Left lobe of liver (tissue), 2 donors: ENCODE results near the gene MAD1L1. TPM values are rescaled to one million over a fixed set of nuclear protein-coding genes. Genes with fewer than 3 reads are reported as not detected.
A peak's percentile ranks its signal among the peaks of the same experiment; 100 is the strongest.

ENCODE experiments used
- ATAC-seq: fragments of 200-7000 bp; cut with Tn5 transposase; one replicate; pipeline ENCODE4 v1.9.1; 2020; ENCODE audit warnings: mild to moderate bottlenecking, moderate library complexity
- DNase-seq: peaks from one replicate; pipeline ENCODE4 v3.0.0-alpha.2; 2020; ENCODE audit warnings: low spot score
- total RNA-seq: library from RNA; stranded (reverse); gene quantifications from one replicate; pipeline ENCODE4 v1.2.1, GENCODE V29; 2021
- donor health status: DM: no; HTN: no; CAD: no; lungs with moderate emphysema.
- donor health status: DM: no; HTN: yes; CAD: no.

Gene MAD1L1
- total RNA-seq, 1 donor from 2014 or later: 24.9 TPM

DNA sequence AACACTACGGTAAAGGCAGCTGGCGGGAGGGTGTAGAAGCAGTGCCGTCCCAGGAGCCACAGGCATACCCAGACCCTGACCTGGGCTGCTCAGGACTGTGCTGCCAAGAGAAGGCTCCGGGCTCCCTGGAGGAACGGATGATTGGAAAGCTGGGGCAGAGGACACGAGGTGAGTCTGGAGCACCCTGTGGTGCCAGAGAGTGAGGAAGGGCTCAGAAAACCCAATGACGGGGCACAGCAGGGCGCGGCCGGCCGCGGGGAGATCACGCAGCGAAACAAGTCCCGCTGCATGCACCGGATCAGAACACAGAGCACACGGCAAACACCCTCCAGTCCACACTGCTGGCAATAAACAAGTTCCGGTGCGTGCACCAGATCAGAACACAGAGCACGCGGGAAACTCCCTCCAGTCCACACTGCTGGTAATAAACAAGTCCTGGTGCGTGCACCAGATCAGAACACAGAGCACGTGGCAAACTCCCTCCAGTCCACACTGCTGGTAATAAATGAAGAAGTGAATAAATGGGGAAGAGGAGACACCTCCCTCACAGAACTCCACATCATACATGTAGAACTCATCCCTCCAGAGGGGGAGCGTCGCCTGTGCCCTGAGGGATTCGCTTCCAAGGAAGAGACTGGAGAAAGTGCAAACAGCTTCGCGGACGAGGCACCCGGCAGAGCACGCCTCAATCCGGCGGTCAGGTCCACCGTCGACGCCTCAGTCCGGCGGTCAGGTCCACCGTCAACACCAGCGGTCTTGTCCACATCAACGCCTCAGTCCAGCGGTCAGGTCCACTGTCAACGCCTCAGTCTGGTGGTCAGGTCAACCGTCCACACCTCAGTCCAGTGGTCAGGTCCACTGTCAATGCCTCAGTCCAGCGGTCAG is 265.0 kb downstream of the MAD1L1 start:
- DNase-seq: no peak
- ATAC-seq: no peak

DNA sequence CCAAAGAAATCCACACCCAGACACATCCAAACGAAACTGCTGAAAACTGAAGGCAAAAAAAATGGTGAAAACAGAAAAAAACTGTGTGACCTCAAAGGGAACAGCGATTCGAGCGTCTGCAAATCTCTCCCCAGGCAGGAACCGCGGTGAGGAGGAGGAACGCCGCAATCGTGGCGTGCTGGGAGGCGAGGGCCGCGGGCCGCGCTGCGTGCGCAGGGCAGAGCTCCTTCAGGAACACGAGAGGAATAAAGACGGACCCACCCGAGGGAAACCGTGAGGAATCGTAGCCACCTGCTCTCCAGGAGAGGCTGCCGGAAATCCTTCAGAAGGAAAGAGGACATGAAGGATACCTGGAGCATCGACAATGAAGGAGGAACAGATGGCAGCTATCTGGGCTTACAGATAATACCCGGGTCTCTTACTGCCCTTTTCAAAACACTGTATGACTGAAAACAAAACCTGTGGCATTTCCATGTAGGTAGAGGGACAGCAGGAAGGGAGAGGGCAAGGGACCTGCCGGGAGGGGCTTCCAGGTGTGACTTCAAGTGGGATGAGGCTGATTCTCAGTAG is 266.0 kb downstream of the MAD1L1 start:
- no peak for DNase-seq
- ATAC-seq: no peak

DNA sequence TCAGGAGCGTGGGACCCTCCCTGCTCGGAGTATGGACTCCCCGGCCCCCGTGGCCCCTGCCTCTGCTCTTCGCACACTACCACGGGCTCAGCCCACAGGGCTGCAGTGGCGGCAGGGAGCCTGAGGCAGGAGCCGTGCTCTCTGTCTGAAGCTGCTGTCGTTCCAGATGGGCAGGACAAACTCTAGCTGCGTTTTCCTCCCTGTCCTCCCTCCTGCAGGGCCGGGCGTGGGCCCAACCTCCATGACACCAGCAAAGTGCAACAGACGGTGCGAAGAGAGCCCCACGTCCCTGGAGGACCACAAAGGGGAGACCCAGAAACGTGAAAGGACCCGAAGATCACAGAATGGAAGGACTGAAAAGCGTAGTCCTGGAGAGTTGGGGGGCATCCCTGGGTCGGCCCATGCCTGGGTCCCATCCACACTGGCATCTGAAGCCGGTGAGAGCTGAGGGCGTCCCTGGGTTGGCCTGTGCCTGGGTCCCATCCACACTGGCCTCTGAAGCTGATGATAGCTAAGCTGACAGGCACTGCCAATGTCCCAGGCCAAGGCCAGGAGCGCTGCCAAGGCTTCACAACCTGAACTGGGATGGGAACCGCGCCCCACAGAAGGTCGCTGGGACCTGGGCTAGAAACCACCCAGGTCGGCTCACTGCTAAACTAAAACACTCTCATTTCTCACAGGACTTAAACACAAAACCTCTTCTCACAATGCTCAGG is 267.0 kb downstream of the MAD1L1 start:
- ATAC-seq: peak; percentile 82

DNA sequence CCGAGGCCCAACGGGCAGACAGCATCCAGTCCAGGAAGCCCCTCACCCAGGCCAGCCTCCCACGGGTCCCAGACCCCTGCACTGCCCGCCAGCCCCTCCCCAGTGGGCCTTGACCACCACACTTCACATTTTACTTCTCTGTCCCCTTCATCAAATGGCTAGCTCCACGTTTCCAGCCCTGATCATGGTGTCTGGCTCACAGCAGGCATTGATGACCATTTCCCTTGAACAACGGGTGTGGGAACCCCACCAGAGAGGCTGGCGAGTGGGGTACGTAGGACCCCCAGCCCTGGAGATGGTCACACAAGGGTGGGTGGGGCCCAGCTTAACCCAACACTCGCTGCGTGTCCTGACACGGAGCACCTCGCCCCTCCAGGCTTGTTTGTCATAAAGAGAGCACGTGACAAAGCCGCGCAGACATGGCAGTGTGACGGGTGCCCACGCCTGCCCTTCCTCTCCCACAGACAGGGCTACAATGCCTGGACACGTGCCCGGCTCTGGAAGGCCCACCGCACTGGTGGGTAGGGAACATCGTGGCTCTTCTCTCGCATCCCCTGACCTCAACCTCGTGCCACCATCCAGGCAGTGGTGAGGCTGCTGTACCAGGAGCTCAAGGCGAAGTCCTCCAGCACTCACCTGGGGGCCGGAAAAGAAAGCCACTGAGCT is 267.7 kb downstream of the MAD1L1 start:
- ATAC-seq: no peak
- no peak for DNase-seq

More for the DNA sequence above, 267.0 kb downstream of the MAD1L1 start:
- no peak for DNase-seq

DNA sequence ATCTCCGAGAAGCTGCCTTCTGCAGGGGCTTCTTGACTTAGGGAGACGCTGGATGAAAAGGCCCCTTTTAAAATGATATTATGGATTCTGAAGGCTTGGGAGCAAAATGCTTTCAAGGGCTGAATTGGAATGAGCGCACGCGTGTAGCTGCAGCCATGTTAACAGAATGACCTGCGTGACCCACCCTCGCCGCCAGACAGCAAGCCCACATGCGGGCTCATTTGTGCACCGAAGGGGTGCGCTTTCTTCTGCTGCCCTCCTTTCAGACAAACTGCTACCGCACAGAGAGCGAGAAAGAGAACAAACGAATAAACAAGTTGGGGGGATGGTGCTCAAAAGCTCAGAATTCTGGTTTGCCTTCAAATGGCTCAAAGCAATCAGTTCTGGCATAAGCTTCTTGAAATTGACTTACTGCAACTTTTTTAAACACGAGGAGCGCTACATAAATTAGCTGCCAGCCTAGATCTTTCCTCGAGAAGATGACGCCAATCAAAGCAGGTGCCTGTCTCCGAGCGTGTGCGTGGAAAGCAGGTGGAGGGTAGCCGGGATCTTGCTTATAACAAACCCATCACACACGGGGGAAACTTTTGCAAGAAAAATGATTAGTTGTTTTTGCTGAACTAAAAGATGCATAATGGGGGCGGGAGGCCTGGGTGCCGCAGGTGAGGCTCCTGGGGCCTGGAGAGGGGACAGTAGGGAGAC is 268.4 kb downstream of the MAD1L1 start:
- DNase-seq (no peak), ATAC-seq (no peak)

DNA sequence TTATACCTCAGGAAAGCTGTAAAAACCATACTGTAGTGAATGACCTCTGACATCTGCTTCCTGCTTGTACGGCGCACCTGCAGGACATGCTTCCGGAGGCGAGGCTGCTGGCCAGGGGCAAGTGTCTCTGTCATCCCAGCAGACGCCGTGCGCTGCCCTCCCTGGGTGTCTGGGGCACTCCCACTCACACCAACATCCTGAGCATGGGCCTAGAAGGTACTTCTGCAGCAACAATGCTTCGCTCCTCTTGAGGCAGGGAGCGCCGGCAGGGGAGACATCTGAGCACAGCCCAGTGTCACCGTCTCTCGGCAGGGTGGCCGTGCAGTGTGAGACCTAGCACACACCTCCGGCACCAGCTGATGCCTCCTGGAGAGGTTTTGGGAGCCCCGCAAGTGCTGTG is 269.2 kb downstream of the MAD1L1 start:
- no peak for DNase-seq
- ATAC-seq: no peak

DNA sequence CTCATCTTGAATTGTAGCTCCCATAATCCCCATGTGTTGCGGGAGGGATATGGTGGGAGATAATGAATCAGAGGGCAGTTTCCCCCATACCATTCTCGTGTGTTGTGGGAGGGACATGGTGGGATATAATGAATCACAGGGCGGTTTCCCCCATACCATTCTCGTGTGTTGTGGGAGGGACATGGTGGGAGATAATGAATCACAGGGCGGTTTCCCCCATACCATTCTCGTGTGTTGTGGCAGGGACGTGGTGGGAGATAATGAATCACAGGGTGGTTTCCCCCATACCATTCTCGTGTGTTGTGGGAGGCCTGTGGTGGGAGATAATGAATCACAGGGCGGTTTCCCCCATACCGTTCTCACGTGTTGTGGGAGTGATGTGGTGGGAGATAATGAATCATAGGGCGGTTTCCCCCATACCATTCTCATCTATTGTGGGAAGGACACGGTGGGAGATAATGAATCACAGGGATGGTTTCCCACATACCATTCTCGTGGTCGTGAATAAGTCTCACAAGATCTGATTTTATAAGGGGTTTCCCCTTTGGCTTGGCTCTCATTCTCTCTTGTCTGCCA is 271.0 kb downstream of the MAD1L1 start:
- ATAC-seq: no peak

DNA sequence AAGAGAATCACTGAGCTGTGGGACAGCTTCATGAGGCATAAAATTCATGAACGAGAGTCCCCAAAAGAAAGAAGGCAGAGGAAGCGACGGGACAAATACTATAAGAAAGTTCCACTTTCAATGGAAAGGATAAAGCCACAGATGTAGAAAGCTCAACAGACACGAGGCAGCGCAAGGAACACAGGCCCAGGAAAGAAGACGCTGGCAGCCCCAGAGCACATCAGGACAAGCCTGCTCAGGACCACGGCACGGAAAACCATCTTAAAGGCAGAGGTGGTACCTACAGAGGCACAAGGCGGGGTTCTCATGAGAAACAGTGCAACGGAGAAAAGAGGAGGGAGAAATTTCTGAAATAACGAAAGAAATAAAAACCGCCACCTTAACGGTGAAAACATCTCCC is 273.4 kb downstream of the MAD1L1 start:
- ATAC-seq (no peak), DNase-seq (no peak)

More for the DNA sequence above, 271.0 kb downstream of the MAD1L1 start:
- DNase-seq: no peak

DNA sequence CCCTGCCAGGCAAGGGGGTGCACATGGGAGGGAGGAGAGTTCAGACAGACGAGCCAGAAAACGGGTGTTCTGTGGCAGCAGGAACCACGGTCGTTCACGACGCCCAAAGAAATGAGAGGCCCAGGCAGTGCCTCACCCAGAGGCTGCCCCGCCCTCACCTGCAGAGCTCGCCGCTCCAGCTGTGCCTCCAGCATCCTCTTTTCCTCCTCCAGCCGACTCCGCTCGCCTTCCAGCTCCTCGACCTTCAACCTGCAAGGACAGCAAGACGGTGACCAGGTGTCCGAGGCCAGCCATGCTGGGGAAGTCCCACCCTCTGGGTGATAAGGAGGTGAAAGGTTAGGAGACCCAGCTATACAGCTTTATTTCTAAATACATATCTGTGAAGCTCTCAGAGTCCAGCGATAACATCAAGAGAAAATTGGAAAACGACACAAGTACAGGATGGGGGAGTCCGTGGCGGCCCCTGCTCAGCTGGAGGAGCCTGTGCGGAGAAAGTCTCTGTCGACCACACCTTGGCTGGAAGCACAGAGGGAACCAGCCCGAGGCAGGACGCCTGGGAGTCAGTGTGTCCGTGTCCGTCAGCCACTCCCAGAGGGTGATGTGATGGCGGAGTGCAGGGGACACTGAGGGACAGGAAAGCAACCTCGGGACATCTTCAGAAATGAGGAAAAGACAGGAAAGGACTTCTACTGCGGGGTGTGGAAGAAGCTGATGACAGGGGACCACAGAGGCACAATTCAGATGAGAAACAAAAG is 275.1 kb downstream of the MAD1L1 start:
- no peak for ATAC-seq
- DNase-seq: no peak

DNA sequence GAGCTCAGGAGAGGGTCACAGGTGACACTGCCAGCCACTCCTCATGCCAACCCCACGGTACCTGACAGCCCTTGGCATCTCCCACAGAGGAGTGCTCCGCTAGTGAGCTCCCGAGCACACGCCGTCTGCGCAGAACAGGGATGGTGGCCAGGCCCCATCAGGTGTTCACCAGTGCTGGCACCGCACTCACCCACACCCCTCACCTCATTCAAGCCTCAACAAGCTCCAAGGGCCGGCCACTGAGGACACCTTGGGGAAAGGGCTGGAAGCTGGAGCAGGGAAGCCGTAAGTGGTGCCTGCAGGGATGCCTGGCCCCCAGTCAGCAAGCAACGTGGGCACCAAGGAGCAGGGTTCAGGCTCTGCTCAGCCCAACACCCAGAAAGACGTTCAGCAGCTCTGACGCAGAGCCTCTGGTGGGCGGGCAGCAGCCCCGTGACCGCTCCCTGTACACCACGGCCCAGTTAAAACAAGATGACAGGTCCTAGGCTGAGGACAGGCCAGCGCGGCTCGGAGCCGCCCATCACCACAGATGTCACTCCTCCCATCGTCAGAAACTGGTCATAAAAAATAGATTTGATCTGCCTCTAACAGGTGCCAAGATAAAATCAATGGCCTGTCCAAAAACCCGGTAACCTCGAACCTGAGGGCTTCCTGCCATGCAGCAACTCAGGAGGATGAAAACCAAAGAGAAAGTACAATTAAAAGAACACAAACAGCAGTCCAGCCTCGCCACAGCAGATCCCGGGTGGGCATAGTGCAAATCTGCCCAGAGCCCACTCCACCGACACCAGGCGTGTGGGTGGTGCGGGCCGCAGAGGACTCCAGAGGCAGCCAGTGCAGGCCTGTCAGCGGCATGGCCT is 275.9 kb downstream of the MAD1L1 start:
- peak; percentile 33 for ATAC-seq
- DNase-seq: no peak

DNA sequence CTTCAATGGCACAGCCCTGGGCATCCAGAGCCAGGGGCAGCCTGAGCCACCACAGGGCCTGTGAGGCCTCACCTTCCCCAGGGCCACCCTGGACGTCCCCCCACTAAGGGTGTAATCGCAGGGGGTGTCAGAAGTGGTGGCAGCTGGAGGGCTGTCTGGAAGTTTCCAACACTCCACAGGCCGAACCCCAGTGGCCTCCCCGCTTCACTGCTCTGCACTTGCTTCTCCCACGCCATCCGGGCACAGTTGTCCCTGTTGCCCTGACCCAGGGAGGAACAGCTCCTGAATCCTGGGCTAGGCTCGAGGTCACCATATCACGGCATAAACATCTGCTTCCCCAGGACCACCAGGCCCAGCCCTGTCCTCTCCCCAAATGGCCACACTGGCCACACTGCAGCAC is 276.6 kb downstream of the MAD1L1 start:
- no peak for ATAC-seq

DNA sequence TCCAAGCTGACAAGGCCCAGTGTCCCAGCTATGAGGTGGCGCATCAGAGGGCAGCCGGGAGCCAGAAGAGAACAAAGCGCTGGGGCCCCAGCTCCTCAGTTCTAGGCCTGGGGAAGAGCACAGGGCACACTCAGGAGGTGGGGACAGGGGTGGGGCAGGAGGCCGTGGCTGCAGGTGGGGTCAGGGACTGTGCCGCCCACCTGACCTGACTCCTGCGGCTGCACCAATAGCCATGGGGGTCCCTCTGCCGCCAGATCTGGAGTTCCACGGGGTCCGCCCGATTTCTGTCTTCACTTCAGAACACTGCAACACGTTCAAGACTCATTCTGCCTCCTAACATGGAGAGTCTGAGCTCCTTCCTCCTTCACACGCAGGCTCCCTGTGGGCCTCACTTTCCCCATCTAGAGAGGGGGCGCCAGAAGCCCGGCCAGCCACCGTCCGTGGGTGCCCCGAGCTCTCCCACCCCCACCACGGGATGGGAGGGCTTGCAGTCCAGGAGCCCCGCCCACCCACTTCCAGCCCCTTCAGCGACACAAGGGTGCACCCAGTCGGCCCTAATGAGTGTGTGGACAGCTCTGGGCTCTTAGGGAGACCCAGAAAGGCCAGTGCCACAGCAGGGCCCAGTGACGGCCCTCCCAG is 278.3 kb downstream of the MAD1L1 start:
- ATAC-seq: no peak
- DNase-seq: no peak

More for the DNA sequence above, 276.6 kb downstream of the MAD1L1 start:
- DNase-seq: no peak

DNA sequence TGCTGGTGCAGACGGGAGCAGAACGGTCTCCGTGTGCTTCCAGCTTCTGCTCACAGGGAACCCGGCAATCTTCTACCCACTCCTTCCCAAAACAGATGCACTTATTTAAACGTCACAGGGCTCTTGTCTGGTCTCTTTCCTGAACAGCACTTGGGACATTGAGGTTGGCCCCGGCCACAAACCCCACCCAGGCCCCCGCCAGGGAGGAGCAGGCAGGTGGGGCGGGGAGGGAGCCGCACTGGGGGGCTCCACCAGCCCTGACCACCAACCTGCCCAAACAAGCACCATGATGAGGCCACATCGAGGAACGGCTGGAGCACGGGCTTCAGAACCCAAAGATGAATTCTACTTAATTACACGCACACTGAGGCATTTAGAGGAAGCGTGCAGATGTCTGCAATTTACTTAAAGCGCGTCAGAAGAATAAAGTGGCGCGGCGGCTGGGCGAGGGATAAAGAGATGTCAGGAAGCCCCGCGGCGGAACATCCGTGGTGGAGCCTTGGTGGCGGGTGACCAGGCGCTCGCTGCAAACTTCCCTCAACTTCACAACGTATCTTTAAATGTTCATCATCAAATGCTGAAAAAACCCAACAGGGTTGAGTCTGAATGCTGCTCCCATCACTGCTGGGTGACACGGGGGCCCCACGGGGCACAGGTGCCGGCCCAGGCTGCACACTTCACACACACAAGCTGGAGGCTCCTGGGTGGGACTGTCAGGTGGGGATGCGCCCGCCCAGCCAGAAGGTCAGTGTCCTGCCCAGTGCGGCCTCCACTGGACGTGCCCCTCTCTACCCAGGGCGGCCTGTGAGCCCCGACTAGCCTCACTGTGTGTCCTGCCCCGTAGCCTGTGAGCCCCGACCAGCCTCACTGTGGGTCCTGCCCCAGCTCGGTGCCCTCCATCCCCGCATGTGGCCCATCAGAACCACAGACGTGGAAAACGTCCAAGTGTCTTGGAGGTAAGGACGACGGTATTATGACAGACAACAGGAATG is 279.2 kb downstream of the MAD1L1 start:
- ATAC-seq (no peak), DNase-seq (no peak)

DNA sequence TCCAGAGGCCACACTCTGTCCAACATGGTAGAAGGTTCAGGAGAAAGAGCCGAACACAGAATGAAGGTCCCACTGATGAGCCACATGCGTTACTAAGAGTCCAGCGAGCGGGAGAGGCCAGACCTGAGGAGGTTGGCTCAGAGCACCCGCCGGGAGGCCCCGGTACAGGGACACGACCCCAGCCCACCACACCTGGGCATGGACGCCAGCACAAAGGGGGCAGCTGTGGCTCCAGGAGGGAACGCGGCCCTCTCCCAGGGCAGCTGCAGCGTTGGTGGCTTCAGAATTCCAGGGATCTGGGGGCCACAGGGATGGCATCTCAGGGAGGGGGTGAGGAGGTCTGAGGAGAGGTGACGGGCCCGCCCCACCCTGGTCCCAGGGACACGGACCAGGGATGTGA is 280.0 kb downstream of the MAD1L1 start:
- ATAC-seq (no peak), DNase-seq (no peak)

DNA sequence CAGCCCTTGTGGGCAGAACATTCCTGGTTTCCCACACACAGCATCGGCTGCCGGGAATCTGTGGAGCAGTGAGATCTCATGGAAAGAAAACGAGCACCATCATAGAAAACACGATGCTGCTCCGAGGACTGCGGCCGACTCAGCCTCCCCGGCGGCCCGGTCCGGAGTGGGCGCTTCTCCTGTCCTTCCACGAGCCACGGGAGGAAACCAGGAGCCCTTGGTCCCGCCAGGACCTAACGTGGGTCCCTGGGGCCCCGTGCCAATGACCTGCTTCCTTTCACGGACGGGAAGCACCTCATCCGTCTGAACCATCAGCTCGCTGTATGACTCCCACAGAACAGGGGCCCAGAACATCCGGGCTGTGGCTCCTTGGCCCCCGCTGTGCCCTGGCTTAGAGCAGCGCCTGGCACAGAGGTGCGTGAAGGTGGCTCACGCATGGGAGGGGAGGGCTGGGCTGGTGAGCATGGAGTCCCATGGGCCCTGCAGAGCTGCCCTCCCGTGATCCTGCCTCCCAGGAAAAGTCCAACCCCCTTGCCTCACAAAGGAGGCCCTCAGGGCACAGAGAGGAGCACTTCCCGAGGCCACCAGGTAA is 280.5 kb downstream of the MAD1L1 start:
- DNase-seq: no peak
- ATAC-seq: no peak

DNA sequence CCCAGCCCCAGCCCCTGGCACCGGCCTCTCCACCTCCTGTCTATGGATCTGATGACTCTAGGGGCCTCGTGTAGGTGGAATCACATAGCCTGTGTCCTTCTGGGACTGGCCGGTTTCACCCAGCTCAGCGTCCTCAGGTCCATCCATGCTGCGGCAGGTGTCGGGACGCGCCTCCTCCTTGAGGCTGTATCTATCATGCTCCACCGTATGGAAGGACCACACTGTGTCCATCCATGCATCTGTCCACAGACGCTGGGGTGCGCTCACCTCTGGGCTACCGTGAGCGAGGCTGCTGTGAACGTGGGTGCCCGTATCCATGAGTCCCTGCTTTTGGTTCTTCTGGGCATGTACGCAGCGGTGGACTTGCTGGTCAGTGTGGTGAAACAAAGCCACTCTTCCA is 281.1 kb downstream of the MAD1L1 start:
- no peak for DNase-seq

DNA sequence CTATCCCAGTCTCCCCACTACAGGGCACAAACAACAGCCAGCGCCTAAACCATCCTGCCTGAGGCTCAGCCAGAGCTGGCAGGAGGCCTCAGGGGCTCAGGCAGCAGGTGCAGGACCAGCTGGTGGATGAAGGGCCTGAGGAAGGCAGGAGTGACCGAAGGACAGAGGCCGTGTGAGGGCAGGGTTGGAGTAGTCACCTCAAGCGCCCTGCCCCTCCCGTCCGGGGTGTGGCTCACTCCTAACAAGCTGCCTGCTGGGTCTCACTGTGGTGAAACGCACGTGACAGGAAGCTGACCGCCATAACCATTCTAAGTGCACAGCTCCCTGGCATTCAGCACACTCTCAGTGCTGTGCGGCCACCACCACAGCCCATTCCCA is 281.6 kb downstream of the MAD1L1 start:
- ATAC-seq (peak; percentile 24), DNase-seq (no peak)

More for the DNA sequence above, 281.1 kb downstream of the MAD1L1 start:
- ATAC-seq: no peak
